Vagina (tissue), 2 donors: ENCODE results near the gene MBD5. TPM values are rescaled to one million over a fixed set of nuclear protein-coding genes. Genes with fewer than 3 reads are reported as not detected.

ENCODE experiments used
- DNase-seq, 2 donors: peaks; one replicate each; pipeline ENCODE4 v3.0.0-alpha.2; 2017; ENCODE audit errors: extremely low spot score in 2 of 2
- H3K27ac ChIP-seq: fragments of 200-600 bp; sonication (generic); one replicate; pipeline ENCODE4 v1.5.1; 2019
- H3K27me3 ChIP-seq: fragments of 200-600 bp; sonication (generic); one replicate; pipeline ENCODE4 v1.5.1; 2019
- H3K36me3 ChIP-seq, 2 donors: fragments of 200-600 bp; sonication (generic); one replicate each; pipeline ENCODE4 v1.5.1; 2017 to 2019
- H3K4me1 ChIP-seq: fragments of 200-600 bp; sonication (generic); one replicate; pipeline ENCODE4 v1.5.1; 2019
- H3K4me3 ChIP-seq, 2 donors: fragments of 200-600 bp; sonication (generic); 1 replicate in 1 of 2; 2 replicates in 1 of 2; pipeline ENCODE4 v1.5.1; 2016 to 2019
- H3K9me3 ChIP-seq: fragments of 200-600 bp; sonication (generic); one replicate; pipeline ENCODE4 v1.5.1; 2019
- POLR2A ChIP-seq, 2 donors: fragments of 450-650 bp; IDR thresholded peaks; one replicate each; pipeline ENCODE4 v1.6.1; 2017; ENCODE audit warnings: antibody characterized with exemption in 2 of 2, mild to moderate bottlenecking in 2 of 2, moderate library complexity in 2 of 2
- POLR2AphosphoS5 ChIP-seq, 2 donors: sonication (generic); formaldehyde crosslinking; IDR thresholded peaks; one replicate each; pipeline ENCODE4 v1.9.0; 2017; ENCODE audit warnings: antibody characterized with exemption in 2 of 2, mild to moderate bottlenecking in 2 of 2, low read depth in 1 of 2; ENCODE audit not compliant: insufficient read depth in 1 of 2
- intact Hi-C: fragments of 100-400 bp; cut with DNase I; formaldehyde crosslinking; loops from one replicate; pipeline ENCODE4 v1.15.1; 2023
- total RNA-seq: library from RNA; depleted of rRNA; stranded (reverse); fragments of >200 nt; gene quantifications from one replicate; pipeline ENCODE4 v1.2.3, GENCODE V29; 2016
- TF ChIP-seq, protein P1 (sequence below), 3 experiments: fragments of 450-650 bp in 2 of 3; fragments of 200-600 bp in 1 of 3; sonication (generic) in 1 of 3; IDR thresholded peaks; one replicate each; pipeline ENCODE4 v1.5.1; 2017 to 2019; ENCODE audit warnings: antibody characterized with exemption in 3 of 3, mild to moderate bottlenecking in 2 of 3, moderate library complexity in 2 of 3

MBD5 gene
- total RNA-seq, 1 donor from 2014 or later, result 32.7 TPM

DNA sequence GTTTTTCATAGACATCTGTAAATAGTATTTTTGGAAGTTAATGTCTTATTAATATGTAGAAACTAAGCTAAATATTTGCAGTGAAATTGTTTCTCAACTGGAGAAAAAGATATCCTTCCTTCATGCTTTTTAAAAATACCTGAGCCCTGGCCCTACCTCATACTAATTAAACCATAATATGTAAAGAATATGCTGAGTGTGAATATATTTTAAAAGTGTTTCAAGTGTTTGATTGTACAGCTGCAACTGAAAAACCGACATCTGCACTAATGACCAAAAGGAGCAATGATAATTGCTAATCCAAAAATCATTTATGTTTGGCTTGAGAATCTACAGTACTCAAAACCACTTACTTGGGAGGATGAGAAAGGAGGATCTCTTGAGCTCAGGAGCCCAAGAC lies 156.7 kb downstream of the MBD5 start:
- Histone ChIP-seq H3K27me3 (no peaks in the 10 kb centered on the region), H3K27ac (no peak overlapping the region), H3K4me1 (no peaks in the 10 kb centered on the region), H3K4me3 (no peak overlapping the region), H3K36me3 (peaks cover 0 to 6% of the 10 kb centered on the region in 2 donors), H3K9me3 (no peaks in the 10 kb centered on the region)
- DNase-seq, result no peak
- intact Hi-C loops, result no loop called here
- no peak for TF ChIP-seq POLR2A (IDR thresholded peaks at IDR 0.05)
- TF ChIP-seq, protein P1, sequence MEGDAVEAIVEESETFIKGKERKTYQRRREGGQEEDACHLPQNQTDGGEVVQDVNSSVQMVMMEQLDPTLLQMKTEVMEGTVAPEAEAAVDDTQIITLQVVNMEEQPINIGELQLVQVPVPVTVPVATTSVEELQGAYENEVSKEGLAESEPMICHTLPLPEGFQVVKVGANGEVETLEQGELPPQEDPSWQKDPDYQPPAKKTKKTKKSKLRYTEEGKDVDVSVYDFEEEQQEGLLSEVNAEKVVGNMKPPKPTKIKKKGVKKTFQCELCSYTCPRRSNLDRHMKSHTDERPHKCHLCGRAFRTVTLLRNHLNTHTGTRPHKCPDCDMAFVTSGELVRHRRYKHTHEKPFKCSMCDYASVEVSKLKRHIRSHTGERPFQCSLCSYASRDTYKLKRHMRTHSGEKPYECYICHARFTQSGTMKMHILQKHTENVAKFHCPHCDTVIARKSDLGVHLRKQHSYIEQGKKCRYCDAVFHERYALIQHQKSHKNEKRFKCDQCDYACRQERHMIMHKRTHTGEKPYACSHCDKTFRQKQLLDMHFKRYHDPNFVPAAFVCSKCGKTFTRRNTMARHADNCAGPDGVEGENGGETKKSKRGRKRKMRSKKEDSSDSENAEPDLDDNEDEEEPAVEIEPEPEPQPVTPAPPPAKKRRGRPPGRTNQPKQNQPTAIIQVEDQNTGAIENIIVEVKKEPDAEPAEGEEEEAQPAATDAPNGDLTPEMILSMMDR (IDR thresholded peaks at IDR 0.05), result no peak
- no peak for TF ChIP-seq POLR2AphosphoS5 (IDR thresholded peaks at IDR 0.05; ENCODE audit: insufficient read depth in 1 of 2, low read depth in 1 of 2)

DNA sequence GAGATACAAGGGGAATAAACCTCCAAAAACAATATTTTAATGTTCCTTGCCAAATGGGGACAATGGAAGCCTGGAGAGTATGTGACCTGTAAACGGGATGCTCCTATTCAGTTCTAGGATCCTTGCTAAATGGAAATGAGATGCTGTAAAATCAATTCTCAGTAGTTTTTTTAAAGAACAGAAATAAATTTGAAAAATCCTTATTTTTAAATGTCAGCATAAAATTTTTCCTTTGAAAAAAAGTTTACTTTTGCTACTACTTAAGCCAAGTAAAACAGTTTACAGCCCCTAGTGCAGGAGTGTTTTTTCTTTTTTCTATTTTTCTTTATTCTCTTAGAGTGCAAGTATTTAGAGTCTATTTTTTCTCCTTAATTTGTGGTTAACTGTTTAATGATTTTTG lies 158.8 kb downstream of the MBD5 start:
- no peak for DNase-seq
- no peak overlapping the region for H3K4me3 ChIP-seq
- peaks cover 0 to 6% of the 10 kb centered on the region in 2 donors for H3K36me3 ChIP-seq
- H3K27ac ChIP-seq, result no peak overlapping the region
- no peaks in the 10 kb centered on the region for H3K27me3 ChIP-seq
- TF ChIP-seq, protein P1 (IDR thresholded peaks at IDR 0.05), result no peak
- TF ChIP-seq POLR2A (IDR thresholded peaks at IDR 0.05) (no peak), POLR2AphosphoS5 (IDR thresholded peaks at IDR 0.05; ENCODE audit: insufficient read depth in 1 of 2, low read depth in 1 of 2) (no peak)
- intact Hi-C loops, result no loop called here
- H3K4me1 ChIP-seq, result no peaks in the 10 kb centered on the region
- no peaks in the 10 kb centered on the region for H3K9me3 ChIP-seq

DNA sequence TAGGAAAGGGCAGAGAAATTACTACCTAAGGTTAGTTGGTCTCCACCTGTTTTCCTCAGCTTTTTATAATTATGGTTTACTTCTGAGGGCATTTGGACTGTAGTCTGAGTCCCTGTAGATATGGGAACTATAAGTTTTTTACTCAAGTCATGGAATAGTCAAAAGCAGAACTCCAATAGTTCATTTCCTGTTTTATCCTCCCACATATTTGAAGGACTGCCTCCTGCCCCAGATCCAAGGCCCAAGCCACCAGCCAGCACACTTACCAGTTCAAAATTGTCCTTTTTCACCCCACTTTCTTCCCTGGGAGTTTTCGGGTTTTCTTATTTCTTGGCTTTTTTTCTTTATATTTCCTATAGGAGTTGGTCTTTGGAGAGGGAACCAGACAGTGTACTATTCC lies 164.1 kb downstream of the MBD5 start:
- Histone ChIP-seq H3K27ac (no peak overlapping the region), H3K4me3 (no peak overlapping the region), H3K4me1 (no peaks in the 10 kb centered on the region), H3K9me3 (no peaks in the 10 kb centered on the region), H3K27me3 (no peaks in the 10 kb centered on the region), H3K36me3 (no peaks in the 10 kb centered on the region)
- DNase-seq, result no peak
- intact Hi-C loops, result no loop called here
- no peak for TF ChIP-seq POLR2AphosphoS5 (IDR thresholded peaks at IDR 0.05; ENCODE audit: insufficient read depth in 1 of 2, low read depth in 1 of 2)
- TF ChIP-seq POLR2A (IDR thresholded peaks at IDR 0.05), result no peak
- TF ChIP-seq, protein P1 (IDR thresholded peaks at IDR 0.05), result no peak

DNA sequence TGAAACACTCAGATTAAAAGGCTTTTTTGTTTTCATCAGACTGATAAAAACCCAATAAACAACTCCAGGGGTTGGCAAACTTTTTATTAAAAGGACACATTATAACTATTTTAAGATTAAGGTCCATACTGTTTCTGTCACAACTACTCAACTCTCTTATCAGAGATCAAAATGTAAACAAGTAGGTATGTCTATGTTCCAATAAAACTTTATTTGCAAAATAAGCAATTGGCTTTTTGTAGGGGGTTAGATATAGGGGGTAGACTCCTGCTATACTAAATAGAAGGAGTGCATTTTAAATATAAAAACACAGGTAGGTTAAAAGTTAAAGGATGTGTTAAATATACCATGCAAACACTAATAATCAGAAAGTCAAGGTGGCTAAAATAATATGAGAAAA lies 174.0 kb downstream of the MBD5 start:
- H3K4me3 ChIP-seq, result no peak overlapping the region
- no peaks in the 10 kb centered on the region for H3K36me3 ChIP-seq
- intact Hi-C loops, result no loop called here
- H3K4me1 ChIP-seq, result no peaks in the 10 kb centered on the region
- H3K9me3 ChIP-seq, result no peaks in the 10 kb centered on the region
- no peak overlapping the region for H3K27ac ChIP-seq
- H3K27me3 ChIP-seq, result no peaks in the 10 kb centered on the region
- TF ChIP-seq POLR2A (IDR thresholded peaks at IDR 0.05) (no peak), POLR2AphosphoS5 (IDR thresholded peaks at IDR 0.05; ENCODE audit: insufficient read depth in 1 of 2, low read depth in 1 of 2) (no peak)
- TF ChIP-seq, protein P1 (IDR thresholded peaks at IDR 0.05), result no peak
- DNase-seq, result no peak

DNA sequence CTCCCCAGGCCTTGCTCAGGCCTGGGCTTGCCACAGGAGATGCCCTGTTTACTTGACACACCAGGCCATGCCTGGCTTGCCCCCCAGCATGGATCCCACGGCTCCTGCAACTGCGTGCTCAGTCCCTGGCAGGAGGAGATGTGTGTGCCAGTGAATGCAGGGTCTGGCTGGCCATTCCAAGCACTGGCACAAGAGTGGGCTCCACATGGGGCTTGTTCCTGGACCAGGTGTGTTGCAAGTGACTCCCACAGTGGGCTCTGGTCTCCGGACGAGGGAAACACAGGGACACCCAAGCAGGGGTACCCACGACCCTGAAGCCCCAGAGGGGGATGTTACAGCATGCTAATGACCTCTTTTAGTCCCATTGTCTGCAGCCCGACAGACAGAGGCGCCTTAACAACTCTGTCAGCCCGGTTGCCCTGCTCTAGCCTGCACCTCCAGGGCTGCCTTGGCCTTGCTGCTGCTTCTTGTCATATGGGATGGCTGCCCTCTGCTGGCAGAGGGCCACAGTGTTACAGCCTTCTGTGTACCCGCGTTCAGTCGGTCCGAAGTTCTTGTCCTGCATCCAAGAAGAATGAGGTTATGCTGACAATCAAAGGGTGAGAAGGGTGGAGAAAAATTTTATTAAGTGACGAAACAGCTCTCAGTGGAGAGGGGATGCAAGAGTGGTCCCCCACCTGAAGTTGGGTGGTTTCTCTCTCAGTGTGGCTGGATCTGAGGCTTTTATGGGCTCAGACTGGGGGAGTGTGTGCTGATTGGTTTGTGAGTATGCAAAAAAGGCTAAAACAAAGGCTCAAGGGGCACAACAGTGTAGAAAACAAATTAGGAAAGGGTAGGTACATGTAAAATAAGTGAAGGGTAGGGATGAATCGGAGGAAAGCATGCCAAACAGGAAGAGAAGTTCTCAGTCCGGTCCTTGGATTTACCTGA lies 180.4 kb downstream of the MBD5 start:
- intact Hi-C loops, result no loop called here
- TF ChIP-seq POLR2AphosphoS5 (IDR thresholded peaks at IDR 0.05; ENCODE audit: insufficient read depth in 1 of 2, low read depth in 1 of 2) (no peak), POLR2A (IDR thresholded peaks at IDR 0.05) (no peak)
- TF ChIP-seq, protein P1 (IDR thresholded peaks at IDR 0.05), result no peak
- Histone ChIP-seq H3K27me3 (no peaks in the 10 kb centered on the region), H3K36me3 (no peaks in the 10 kb centered on the region), H3K27ac (no peak overlapping the region), H3K9me3 (no peaks in the 10 kb centered on the region), H3K4me3 (no peak overlapping the region), H3K4me1 (no peaks in the 10 kb centered on the region)
- no peak for DNase-seq
